ENCODE results near the gene STX16.

STX16 gene

DNA sequence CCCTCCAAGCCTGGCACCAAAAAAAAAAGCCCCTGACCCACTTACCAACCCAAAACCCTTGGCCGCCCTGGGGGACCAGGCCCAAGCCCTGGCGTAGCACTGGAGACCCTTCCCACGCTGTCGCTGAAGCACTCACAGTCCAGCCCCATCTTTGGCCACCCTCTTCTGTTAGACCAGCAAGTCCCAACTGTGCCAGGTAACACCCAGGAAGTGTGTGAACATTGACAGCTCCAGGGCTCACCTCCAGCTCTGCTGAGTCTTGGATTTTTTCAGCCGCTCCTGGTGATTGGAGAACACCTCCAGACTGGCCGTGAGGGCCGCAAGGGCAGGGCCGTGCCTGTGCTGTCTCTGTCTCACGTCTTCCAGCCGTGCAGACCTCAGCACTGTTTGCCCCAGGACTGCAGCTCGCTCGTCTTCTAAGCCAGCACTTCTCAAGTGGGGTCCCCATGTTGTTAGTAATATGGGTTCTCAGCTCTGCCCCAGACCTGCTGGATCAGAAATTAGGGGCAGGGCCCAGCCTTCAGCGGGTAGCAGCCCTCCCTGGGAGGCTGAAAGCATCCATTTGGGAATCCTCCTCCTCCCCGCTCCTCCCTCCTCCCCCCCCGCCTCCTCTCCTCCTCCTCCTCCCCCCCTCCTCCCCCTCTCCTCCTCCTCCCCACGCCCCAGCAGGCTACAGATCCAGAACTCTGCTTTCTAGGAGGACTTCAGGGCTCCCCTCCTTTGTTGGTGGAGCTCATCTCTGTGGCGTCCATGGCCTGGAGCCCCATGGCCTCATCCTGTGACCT is 59.6 kb downstream of the STX16 start:
- DNase-seq (ENCODE audit: extremely low read depth, low read depth): no peak
- TF ChIP-seq, protein P1, sequence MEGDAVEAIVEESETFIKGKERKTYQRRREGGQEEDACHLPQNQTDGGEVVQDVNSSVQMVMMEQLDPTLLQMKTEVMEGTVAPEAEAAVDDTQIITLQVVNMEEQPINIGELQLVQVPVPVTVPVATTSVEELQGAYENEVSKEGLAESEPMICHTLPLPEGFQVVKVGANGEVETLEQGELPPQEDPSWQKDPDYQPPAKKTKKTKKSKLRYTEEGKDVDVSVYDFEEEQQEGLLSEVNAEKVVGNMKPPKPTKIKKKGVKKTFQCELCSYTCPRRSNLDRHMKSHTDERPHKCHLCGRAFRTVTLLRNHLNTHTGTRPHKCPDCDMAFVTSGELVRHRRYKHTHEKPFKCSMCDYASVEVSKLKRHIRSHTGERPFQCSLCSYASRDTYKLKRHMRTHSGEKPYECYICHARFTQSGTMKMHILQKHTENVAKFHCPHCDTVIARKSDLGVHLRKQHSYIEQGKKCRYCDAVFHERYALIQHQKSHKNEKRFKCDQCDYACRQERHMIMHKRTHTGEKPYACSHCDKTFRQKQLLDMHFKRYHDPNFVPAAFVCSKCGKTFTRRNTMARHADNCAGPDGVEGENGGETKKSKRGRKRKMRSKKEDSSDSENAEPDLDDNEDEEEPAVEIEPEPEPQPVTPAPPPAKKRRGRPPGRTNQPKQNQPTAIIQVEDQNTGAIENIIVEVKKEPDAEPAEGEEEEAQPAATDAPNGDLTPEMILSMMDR (IDR thresholded peaks at IDR 0.05; ENCODE audit: low read depth, low read length): no peak

DNA sequence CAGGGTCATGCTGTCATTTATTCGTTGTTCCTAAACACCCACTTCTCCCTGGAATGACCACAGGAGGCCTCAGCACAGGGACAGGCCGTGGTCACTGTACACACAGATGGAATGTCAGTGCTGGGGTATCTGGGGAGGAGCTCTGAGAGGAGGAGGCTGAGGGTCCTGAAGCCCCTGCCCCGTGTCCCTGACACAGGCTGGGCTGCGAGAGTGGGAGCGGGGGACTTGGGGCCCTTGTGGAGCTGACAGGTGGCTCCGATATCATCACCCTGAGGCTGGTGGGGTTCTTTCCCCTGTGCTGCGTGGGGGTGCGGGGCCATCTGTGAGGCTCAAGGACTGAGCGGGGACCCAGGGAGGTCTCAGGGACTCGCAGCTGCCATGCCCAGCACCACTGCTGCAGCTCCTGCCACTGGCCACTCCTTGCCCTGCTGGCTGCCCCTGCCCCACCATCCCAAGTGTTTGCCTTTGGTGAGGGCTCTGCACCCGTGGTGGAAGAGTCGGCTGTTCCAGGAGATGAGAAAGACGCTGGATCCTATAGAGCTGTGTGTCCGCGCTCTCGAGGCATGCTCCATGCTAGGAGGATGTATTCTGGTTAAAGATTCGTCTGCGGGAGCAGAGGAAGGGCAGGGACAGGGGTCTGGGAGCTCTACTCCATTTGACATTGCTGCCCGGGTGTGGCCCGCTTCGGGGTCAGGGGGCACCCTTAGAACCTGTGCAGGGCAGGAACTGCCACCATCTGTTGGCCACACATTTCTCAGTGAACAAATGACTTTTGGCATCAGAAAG is 60.4 kb downstream of the STX16 start:
- TF ChIP-seq, protein P1 (IDR thresholded peaks at IDR 0.05; ENCODE audit: low read depth, low read length): no peak
- DNase-seq (ENCODE audit: extremely low read depth, low read depth): no peak

DNA sequence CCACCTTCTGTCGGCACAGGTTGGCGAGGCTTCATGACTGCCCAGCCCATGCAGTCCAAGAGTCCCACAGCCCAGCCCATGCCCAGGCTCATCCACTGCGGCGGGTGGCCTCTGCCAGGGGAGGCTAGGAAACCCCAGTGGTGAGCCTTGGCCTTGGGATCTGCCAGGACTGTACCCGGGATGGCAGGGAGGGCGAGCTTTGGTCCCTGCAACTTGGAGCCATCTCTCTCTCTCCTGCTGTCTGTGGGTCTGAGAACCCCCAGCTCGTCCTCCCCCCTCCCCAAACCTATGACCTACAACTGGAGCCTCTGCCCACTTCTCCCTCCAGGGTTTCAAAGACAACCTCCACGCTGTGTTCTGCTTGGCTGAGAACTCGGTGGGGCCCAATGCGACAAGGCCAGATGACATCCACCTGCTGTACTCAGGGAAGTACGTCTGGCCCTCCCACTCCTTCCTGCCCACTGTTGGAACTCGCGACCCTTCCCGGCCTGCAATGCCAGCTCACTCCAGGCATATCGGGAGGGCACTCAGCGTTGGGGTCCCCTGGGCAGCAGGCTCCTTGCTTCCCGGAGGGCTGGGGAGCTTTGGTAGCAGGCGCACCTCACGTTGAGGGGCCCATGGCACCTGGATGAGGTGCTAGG is 61.2 kb downstream of the STX16 start:
- DNase-seq (ENCODE audit: extremely low read depth, low read depth): no peak
- TF ChIP-seq, protein P1 (IDR thresholded peaks at IDR 0.05; ENCODE audit: low read depth, low read length): no peak

DNA sequence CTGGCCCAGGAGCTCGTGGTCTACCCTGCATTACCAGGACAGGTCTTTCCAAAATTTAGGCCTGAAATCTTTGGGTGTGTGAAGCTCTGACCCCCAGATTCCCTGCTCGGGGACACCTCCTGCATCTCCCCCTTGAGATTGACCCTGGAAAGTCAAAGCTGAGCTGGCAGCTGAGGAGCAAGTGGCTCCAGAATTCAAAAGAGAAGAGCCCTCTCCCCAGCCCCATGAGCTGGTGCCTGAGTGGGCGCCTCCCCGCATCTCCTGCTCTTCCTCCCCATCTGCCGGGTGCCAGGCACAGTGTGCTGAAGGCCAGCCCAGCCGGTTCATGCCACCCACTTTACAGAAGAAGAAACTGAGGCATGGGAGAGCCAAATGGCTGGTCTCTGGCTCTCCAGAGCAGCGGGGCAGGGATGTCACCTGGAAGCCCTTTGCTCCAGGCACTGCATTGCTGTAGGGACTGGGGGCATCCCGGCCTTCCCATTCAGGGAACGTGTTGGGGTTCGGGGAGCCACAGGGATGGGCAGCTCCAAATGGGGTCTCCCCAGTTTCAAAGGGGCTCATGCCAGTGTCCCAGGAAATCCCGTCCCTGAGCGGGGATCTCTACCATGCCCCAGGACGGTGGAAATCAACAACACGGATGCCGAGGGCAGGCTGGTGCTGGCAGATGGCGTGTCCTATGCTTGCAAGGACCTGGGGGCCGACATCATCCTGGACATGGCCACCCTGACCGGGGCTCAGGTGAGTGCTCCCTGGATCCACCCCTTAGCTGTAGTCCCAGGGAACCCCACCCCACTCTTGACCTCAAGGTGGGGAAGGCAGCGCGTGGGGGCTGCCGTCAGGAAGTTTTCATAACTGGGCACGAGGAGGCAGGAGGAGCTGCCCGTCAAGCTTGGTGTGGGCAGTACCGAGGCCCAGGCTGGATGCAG is 62.0 kb downstream of the STX16 start:
- DNase-seq (ENCODE audit: extremely low read depth, low read depth): no peak
- TF ChIP-seq, protein P1 (IDR thresholded peaks at IDR 0.05; ENCODE audit: low read depth, low read length): no peak

DNA sequence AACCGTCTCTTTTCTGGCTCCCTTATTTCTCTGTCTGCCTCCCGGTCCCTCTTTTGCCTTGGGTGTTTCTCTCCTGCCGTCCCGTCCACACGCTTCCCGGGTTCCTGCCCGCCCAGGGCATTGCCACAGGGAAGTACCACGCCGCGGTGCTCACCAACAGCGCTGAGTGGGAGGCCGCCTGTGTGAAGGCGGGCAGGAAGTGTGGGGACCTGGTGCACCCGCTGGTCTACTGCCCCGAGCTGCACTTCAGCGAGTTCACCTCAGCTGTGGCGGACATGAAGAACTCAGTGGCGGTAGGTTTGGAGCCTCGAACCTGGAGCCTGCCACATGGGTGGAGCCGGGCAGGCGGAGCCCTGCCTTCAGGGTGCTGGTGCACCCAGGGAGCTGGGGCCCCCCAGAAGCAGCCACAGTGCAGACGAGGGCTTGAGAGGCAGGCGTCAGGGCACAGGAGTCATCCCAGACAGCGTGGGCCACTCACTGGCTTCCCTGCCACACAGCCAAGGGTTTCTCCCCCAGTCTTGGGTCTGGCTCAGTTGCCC is 62.8 kb downstream of the STX16 start:
- DNase-seq (ENCODE audit: extremely low read depth, low read depth): no peak
- TF ChIP-seq, protein P1 (IDR thresholded peaks at IDR 0.05; ENCODE audit: low read depth, low read length): no peak

DNA sequence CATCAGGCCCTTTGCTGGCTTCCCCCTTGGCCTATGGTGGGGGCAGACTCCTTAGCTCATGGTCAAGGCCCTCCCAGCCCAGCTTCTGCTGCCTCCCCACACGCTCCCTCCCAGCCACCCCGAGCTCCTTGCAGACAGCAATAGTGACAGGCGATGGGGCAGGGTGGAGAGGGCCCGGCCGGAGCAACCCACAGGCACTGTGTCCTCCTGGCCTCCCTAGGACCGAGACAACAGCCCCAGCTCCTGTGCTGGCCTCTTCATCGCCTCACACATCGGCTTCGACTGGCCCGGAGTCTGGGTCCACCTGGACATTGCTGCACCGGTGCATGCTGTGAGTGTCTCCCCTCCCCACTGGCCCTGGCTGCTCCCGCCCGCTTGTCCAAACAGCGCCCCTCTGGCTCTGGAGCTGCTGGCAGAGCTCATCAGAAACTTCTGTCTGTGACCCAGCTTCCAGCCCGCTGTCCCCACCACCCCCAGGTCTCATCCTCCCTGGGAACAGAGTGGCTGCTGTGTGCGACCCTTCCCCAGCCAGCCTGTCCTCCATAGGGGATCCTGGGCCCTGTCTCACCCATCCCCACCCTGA is 63.3 kb downstream of the STX16 start:
- no peak for DNase-seq (ENCODE audit: extremely low read depth, low read depth)
- TF ChIP-seq, protein P1 (IDR thresholded peaks at IDR 0.05; ENCODE audit: low read depth, low read length): no peak
